Adrenal gland (tissue), 5 donors: ENCODE measurements around the gene SGSM1.

Source experiments
- POLR2A ChIP-seq, 2 donors: fragments of 450-650 bp; IDR thresholded peaks; one replicate each; pipeline ENCODE4 v1.6.1; 2017; ENCODE audit warnings: antibody characterized with exemption in 2 of 2, mild to moderate bottlenecking in 2 of 2, moderate library complexity in 1 of 2
- TF ChIP-seq, protein P1 (sequence below), 6 experiments: fragments of 450-650 bp in 4 of 6; fragments of 200-600 bp in 2 of 6; sonication (generic) in 1 of 6; IDR thresholded peaks; 1 replicate in 5 of 6; 2 replicates in 1 of 6; pipeline versions ENCODE4 v1.5.1 to v1.8.0; 2016 to 2021; ENCODE audit warnings: antibody characterized with exemption in 6 of 6, mild to moderate bottlenecking in 2 of 6, moderate library complexity in 1 of 6
- donor health status: DM: no; HTN: no; CAD: no.

DNA sequence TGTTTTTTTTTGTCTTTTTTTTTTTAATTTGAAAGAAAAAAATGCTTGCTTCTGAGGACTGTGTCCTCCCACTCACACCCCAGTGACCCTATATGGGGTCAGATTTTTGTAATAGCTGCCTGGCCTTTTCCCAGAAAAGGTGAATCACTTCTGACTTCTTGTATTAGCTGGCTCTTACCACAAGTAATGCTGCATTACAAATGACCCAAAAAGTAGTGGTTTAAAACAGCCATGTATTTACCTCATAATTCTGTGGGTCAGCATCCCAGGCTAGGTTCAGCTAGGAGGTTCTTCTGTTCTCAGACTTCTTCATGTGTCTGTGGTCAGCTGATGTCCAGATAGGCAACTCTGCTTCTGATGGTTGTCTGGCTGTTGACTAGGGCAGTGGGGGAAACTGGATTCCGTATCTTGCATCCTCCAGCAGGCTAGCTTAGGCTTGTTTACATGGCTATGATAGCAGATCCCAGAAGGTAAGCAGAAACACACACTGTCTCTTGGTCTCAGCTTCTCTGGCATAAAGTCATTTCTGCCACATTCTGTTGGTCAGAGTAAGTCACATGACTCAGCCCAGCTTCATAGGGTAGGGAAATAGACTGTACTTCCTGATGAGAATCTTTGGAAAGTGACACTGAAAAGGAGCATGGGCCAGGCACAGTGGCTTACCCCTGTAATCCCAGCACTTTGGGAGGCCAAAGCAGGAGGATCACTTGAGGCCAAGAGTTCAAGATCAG lies 121.0 kb downstream of the SGSM1 start:
- TF ChIP-seq, protein P1, sequence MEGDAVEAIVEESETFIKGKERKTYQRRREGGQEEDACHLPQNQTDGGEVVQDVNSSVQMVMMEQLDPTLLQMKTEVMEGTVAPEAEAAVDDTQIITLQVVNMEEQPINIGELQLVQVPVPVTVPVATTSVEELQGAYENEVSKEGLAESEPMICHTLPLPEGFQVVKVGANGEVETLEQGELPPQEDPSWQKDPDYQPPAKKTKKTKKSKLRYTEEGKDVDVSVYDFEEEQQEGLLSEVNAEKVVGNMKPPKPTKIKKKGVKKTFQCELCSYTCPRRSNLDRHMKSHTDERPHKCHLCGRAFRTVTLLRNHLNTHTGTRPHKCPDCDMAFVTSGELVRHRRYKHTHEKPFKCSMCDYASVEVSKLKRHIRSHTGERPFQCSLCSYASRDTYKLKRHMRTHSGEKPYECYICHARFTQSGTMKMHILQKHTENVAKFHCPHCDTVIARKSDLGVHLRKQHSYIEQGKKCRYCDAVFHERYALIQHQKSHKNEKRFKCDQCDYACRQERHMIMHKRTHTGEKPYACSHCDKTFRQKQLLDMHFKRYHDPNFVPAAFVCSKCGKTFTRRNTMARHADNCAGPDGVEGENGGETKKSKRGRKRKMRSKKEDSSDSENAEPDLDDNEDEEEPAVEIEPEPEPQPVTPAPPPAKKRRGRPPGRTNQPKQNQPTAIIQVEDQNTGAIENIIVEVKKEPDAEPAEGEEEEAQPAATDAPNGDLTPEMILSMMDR (IDR thresholded peaks at IDR 0.05) = peak in 1 of 6 experiments; percentile 1
- TF ChIP-seq POLR2A (IDR thresholded peaks at IDR 0.05) = no peak
